PC-3 (cell line): Measurements from ENCODE around the gene DDX50.

Experiments
- CTCF ChIP-seq: fragments of 300-600 bp; sonication (generic); conservative IDR thresholded peaks from 2 replicates; pipeline ENCODE4 v1.5.1; 2017; ENCODE audit warnings: antibody characterized with exemption, low read depth, mild to moderate bottlenecking, low read length
- EZH2 ChIP-seq: fragments of 300-600 bp; sonication (generic); IDR thresholded peaks from one replicate; pipeline ENCODE4 v1.6.1; 2017; ENCODE audit warnings: antibody characterized with exemption, mild to moderate bottlenecking, low read length; ENCODE audit not compliant: unreplicated experiment

- TF ChIP-seq CTCF: no peak
- TF ChIP-seq EZH2: no peak
Measured at GRCh38 chr10:68864611-68865010, 36.5 kb upstream of the DDX50 start.
